Left ventricle myocardium inferior (tissue), 1 donor: ENCODE measurements around the gene UGT2B15. TPM values are rescaled to one million over a fixed set of nuclear protein-coding genes. Genes with fewer than 3 reads are reported as not detected.
"Not testable (repeated sequence)": the region's sequence is repeated elsewhere in the genome, so short reads cannot be mapped to it uniquely, and the experiment has no call there.

Source experiments
- DNase-seq: peaks from one replicate; pipeline ENCODE4 v3.0.0-alpha.2; 2020
- H3K27ac ChIP-seq: fragments of 200-600 bp; replicated peaks from 2 replicates; pipeline ENCODE4 v1.8.0; 2021
- H3K27me3 ChIP-seq: fragments of 200-600 bp; 2 replicates; pipeline ENCODE4 v1.8.0; 2021; ENCODE audit warnings: low read depth
- H3K36me3 ChIP-seq: fragments of 200-600 bp; 2 replicates; pipeline ENCODE4 v1.8.0; 2021
- H3K4me1 ChIP-seq: fragments of 200-600 bp; 2 replicates; pipeline ENCODE4 v1.8.0; 2021
- H3K4me3 ChIP-seq: fragments of 200-600 bp; 2 replicates; pipeline ENCODE4 v1.8.0; 2021; ENCODE audit warnings: mild to moderate bottlenecking, moderate library complexity
- H3K9me3 ChIP-seq: fragments of 200-600 bp; replicated peaks from 2 replicates; pipeline ENCODE4 v1.8.0; 2021
- intact Hi-C: fragments of 100-400 bp; cut with micrococcal nuclease; formaldehyde crosslinking; loops from one replicate; pipeline ENCODE4 v1.11.0; 2022
- total RNA-seq: library from RNA; stranded (reverse); fragmentation: NEBNext Ultra II Directional; extraction: Animal tissue kit (Norgen Biotek cat#: 25700); gene quantifications from one replicate; pipeline ENCODE4 v1.2.1, GENCODE V29; 2021
- TF ChIP-seq, protein P1 (sequence below): fragments of 200-600 bp; IDR thresholded peaks from 2 replicates; pipeline ENCODE4 v1.8.0; 2021; ENCODE audit warnings: antibody characterized with exemption, mild to moderate bottlenecking, borderline replicate concordance
- donor health status: DM: no; HTN: yes; CAD: no; lungs with severe emphysema.

UGT2B15 gene
- total RNA-seq, 1 donor from 2014 or later, result not detected

DNA sequence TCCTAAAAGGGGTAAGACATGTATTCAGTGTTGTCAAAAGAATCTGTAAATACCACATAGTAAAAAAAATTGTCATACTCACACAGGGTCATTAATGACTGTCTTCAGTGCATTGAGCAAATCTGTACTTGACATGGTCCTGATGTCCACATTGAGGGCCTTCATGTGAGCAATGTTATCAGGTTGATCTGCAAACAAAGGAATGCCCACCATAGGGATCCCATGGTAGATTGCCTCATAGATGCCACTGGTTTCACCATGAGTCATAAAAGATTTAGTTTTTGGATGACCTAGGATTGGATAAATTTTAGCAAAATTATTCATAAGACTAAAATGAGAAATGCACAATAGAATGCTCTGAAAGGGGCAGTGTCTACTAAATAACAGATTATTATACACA, 38.1 kb upstream of the UGT2B15 start:
- H3K36me3 ChIP-seq, result no peaks in the 10 kb centered on the region
- intact Hi-C loops, result no loop called here
- no peaks in the 10 kb centered on the region for H3K27me3 ChIP-seq
- H3K4me1 ChIP-seq, result no peaks in the 10 kb centered on the region
- no peak for DNase-seq
- no peak overlapping the region for H3K4me3 ChIP-seq
- H3K27ac ChIP-seq, result no peak overlapping the region
- TF ChIP-seq, protein P1, sequence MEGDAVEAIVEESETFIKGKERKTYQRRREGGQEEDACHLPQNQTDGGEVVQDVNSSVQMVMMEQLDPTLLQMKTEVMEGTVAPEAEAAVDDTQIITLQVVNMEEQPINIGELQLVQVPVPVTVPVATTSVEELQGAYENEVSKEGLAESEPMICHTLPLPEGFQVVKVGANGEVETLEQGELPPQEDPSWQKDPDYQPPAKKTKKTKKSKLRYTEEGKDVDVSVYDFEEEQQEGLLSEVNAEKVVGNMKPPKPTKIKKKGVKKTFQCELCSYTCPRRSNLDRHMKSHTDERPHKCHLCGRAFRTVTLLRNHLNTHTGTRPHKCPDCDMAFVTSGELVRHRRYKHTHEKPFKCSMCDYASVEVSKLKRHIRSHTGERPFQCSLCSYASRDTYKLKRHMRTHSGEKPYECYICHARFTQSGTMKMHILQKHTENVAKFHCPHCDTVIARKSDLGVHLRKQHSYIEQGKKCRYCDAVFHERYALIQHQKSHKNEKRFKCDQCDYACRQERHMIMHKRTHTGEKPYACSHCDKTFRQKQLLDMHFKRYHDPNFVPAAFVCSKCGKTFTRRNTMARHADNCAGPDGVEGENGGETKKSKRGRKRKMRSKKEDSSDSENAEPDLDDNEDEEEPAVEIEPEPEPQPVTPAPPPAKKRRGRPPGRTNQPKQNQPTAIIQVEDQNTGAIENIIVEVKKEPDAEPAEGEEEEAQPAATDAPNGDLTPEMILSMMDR, result no peak
- H3K9me3 ChIP-seq, result peaks cover 4% of the 10 kb centered on the region

DNA sequence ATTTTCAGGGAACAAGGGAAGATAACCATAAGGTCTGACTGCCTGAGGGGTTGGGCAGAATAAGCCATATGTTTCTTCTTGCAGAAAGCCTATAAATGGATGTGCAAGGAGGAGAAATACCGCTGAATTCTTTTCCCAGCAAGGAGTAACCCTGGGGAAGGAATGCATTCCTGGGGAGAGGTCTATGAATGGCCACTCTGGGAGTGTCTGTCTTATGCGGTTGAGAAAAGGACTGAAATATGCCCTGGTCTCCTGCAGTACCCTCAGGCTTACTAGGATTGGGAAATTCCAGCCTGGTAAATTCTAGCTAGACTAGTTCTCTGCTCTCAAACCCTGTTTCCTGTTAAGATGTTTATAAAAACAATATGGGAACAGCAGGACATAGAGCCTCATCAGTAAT, 32.7 kb upstream of the UGT2B15 start:
- H3K4me1 ChIP-seq, H3K27me3 ChIP-seq, H3K9me3 ChIP-seq, DNase-seq, H3K36me3 ChIP-seq, H3K27ac ChIP-seq, intact Hi-C loops, H3K4me3 ChIP-seq: not testable (repeated sequence)

DNA sequence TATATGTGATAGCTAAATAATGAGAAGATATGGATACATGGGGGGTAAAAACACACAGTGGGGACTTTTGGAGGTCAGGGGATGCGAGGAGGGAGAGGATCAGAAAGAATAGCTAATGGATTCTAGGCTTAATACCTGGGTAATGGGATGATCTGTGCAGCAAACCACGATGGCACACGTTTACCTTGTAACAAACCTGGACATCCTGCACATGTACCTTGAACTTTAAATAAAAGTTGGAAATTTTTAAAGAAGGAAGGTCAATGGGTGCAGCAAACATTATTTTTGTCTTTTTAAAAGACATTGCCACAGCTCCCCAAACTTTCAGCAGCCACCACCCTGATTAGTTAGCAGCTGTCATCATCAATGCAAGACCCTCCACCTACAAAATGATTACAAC, 29.7 kb upstream of the UGT2B15 start:
- Histone ChIP-seq H3K27ac (no peak overlapping the region), H3K36me3 (no peaks in the 10 kb centered on the region), H3K4me1 (no peaks in the 10 kb centered on the region), H3K9me3 (peaks cover 11% of the 10 kb centered on the region), H3K27me3 (no peaks in the 10 kb centered on the region), H3K4me3 (no peak overlapping the region)
- intact Hi-C loops, result no loop called here
- TF ChIP-seq, protein P1, result no peak
- no peak for DNase-seq

DNA sequence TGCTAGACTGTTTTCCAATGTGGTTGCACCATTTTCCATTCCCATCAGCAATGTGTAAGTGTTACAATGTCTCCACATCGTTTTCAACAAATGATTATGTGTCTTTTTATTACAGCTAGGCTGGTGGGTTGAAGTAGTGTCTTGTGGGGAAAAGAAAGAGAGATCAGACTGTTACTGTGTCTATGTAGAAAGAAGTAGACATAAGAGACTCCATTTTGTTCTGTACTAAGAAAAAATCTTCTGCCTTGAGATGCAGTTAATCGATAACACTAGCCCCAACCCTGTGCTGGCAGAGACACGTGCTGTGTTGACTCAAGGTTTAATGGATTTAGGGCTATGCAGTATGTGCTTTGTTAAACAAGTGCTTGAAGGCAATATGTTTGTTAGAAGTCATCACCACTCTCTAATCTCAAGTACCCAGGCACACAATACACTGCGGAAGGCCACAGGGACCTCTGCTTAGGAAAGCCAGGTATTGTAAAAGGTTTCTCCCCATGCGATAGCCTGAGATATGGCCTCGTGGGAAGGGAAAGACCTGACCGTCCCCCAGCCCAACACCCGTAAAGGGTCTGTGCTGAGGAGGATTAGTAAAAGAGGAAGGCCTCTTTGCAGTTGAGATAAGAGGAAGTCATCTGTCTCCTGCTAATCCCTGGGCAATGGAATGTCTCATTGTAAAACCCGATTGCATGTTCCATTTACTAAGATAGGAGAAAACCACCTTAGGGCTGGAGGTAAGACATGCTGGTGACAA, 23.0 kb upstream of the UGT2B15 start:
- Histone ChIP-seq H3K4me3 (no peak overlapping the region), H3K4me1 (no peaks in the 10 kb centered on the region), H3K27me3 (no peaks in the 10 kb centered on the region), H3K27ac (no peak overlapping the region), H3K36me3 (no peaks in the 10 kb centered on the region), H3K9me3 (peaks cover 30% of the 10 kb centered on the region)
- intact Hi-C loops, result no loop called here
- TF ChIP-seq, protein P1, result no peak
- no peak for DNase-seq

DNA sequence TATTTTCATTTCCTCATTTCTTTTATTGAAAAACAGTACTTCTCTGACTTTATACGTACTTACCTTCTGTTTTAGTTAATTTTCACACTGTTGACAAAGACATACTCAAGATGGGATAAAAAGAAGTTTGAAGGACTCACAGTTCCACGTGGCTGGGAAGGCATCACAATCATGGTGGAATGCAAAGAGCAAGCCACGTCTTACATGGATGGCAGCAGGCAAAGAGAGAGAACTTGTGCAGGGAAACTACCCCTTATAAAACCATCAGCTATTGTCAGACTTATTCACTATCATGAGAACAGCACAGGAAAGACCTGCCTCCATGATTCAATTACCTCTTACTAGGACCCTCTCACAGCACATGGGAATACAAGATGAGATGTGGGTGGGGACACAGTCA, 20.7 kb upstream of the UGT2B15 start:
- Histone ChIP-seq H3K27me3 (no peaks in the 10 kb centered on the region), H3K4me3 (no peak overlapping the region), H3K9me3 (peaks cover 30% of the 10 kb centered on the region), H3K4me1 (no peaks in the 10 kb centered on the region), H3K36me3 (no peaks in the 10 kb centered on the region), H3K27ac (no peak overlapping the region)
- intact Hi-C loops, result no loop called here
- TF ChIP-seq, protein P1, result no peak
- DNase-seq, result no peak

DNA sequence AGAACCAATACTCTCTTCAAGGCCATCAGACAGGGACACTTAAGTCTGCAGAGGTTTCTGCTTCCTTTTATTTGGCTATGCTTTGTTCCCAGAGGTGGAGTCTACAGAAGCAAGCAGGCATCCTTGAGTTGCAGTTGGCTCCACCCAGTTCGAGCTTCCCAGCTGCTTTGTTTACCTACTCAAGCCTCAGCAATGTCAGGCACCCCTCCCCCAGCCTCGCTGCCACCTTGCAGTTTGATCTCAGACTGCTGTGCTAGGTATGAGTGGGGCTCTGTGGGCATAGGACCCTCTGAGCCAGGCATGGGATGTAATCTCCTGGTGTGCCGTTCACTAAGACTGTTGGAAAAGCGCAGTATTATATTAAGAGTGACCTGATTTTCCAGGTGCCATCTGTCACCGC, 12.6 kb upstream of the UGT2B15 start:
- Histone ChIP-seq H3K36me3 (no peaks in the 10 kb centered on the region), H3K4me1 (no peaks in the 10 kb centered on the region), H3K9me3 (peaks cover 31% of the 10 kb centered on the region), H3K27me3 (no peaks in the 10 kb centered on the region), H3K4me3 (no peak overlapping the region), H3K27ac (no peak overlapping the region)
- intact Hi-C loops, result no loop called here
- TF ChIP-seq, protein P1, result no peak
- no peak for DNase-seq

DNA sequence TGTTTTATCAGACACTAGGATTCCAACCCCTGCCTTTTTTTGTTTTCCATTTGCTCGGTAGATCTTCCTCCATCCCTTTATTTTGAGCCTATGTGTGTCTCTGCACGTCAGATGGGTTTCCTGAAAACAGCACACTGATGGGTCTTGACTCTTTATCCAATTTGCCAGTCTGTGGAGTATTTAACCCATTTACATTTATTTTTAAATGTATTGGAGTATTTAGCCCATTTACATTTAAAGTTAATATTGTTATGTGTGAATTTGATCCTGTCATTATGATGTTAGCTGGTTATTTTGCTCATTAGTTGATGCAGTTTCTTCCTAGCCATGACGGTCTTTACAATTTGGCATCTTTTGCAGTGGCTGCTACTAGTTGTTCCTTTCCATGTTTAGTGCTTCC, 10.8 kb upstream of the UGT2B15 start:
- DNase-seq, H3K36me3 ChIP-seq, H3K27me3 ChIP-seq, H3K4me3 ChIP-seq, H3K4me1 ChIP-seq, H3K27ac ChIP-seq, intact Hi-C loops: not testable (repeated sequence)
- H3K9me3 ChIP-seq, result peaks cover 31% of the 10 kb centered on the region
